Kidney epithelial cell (primary cell): ENCODE results near the gene STAP2. TPM values are rescaled to one million over a fixed set of nuclear protein-coding genes. Genes with fewer than 3 reads are reported as not detected.
"Not testable (repeated sequence)": the region's sequence is repeated elsewhere in the genome, so short reads cannot be mapped to it uniquely, and the experiment has no call there.

Experiments
- DNase-seq: peaks from one replicate; pipeline ENCODE4 v3.0.0-alpha.2; 2010; ENCODE audit warnings: low read depth
- H3K27me3 ChIP-seq: 2 replicates; pipeline ENCODE4 v1.6.0; 2011; ENCODE audit warnings: low read length; ENCODE audit not compliant: control insufficient read depth, insufficient read depth
- H3K36me3 ChIP-seq: 2 replicates; pipeline ENCODE4 v1.5.1; 2011; ENCODE audit warnings: low read length; ENCODE audit not compliant: control insufficient read depth, insufficient read depth
- H3K4me3 ChIP-seq: 2 replicates; pipeline ENCODE4 v1.5.1; 2011; ENCODE audit warnings: low read depth, mild to moderate bottlenecking, control low read depth, low read length
- total RNA-seq: library from RNA; depleted of rRNA; stranded (reverse); fragments of >200 nt; gene quantifications from 2 replicates; pipeline ENCODE4 v1.2.3, GENCODE V29; 2015
- TF ChIP-seq, protein P1 (sequence below): IDR thresholded peaks from 2 replicates; pipeline ENCODE4 v1.5.1; 2011; ENCODE audit warnings: mild to moderate bottlenecking, moderate library complexity, low read length, control low read depth, inconsistent platforms; ENCODE audit not compliant: insufficient read depth, poor library complexity, severe bottlenecking

Gene STAP2
- total RNA-seq, 1 donor from 2014 or later, result 78.5 TPM

DNA sequence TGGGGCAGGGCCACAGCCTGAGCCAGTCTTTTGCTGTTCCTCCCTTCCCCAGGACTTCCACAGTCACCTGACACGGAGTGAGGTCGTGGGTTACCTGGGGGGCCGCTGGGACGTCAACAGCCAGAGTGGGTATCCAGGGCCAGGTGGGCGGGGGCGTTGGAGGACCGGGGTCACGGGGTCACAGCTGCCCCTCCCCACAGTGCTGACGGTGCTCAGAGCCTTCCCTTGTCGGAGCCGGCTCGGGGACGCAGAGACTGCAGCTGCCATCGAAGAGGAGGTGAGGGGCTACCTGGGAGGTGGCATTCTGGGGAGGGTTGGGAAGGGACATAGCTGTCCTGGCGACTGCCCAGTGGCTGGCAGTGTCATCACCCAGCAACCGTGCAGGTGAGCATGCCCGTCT lies 16.3 kb upstream of the STAP2 start:
- TF ChIP-seq, protein P1, sequence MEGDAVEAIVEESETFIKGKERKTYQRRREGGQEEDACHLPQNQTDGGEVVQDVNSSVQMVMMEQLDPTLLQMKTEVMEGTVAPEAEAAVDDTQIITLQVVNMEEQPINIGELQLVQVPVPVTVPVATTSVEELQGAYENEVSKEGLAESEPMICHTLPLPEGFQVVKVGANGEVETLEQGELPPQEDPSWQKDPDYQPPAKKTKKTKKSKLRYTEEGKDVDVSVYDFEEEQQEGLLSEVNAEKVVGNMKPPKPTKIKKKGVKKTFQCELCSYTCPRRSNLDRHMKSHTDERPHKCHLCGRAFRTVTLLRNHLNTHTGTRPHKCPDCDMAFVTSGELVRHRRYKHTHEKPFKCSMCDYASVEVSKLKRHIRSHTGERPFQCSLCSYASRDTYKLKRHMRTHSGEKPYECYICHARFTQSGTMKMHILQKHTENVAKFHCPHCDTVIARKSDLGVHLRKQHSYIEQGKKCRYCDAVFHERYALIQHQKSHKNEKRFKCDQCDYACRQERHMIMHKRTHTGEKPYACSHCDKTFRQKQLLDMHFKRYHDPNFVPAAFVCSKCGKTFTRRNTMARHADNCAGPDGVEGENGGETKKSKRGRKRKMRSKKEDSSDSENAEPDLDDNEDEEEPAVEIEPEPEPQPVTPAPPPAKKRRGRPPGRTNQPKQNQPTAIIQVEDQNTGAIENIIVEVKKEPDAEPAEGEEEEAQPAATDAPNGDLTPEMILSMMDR, result no peak
- no peak for DNase-seq
- Histone ChIP-seq H3K36me3 (no peaks in the 10 kb centered on the region), H3K4me3 (no peak overlapping the region), H3K27me3 (no peaks in the 10 kb centered on the region)

DNA sequence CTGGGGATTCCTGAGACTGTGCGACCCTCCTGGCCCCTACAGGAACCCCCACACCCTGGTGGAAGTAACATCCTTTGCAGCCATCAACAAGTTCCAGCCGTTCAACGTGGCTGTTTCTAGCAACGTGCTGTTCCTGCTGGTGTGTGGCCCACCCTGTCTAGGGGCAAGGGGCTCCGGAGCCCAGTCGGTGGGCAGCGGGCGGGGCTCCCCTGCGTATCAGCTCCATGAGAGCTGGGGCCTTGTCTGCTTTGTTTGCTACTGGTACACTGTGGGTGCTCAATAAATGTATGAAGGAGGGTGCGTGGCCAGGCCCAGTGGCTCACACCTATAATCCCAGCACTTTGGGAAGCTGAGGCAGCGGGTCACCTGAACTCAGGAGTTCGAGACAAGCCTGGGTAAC lies 15.7 kb upstream of the STAP2 start:
- Histone ChIP-seq H3K4me3 (no peak overlapping the region), H3K36me3 (no peaks in the 10 kb centered on the region), H3K27me3 (no peaks in the 10 kb centered on the region)
- no peak for DNase-seq
- TF ChIP-seq, protein P1, result no peak

DNA sequence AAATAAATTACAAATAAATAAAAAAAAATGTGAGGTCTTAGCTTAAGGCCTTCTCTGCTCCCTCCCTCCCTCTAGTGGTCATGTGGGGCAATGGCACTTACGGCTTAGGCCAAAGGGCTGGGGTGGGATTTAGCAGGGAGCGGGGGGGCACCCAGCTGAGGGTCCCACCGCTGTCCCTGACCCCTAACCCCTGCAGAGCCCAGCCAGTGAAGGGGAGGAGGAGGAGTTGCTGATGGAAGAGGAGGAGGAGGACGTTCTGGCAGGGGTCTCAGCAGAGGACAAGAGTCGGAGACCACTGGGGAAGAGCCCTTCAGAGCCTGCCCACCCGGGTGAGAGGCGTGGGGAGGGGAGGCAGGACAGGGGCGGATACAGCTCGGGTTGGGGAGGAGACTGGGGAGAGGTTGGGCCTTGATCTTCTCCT lies 14.1 kb upstream of the STAP2 start:
- DNase-seq, result no peak
- TF ChIP-seq, protein P1, result peak; percentile 84
- Histone ChIP-seq H3K27me3 (no peaks in the 10 kb centered on the region), H3K4me3 (no peak overlapping the region), H3K36me3 (no peaks in the 10 kb centered on the region)

DNA sequence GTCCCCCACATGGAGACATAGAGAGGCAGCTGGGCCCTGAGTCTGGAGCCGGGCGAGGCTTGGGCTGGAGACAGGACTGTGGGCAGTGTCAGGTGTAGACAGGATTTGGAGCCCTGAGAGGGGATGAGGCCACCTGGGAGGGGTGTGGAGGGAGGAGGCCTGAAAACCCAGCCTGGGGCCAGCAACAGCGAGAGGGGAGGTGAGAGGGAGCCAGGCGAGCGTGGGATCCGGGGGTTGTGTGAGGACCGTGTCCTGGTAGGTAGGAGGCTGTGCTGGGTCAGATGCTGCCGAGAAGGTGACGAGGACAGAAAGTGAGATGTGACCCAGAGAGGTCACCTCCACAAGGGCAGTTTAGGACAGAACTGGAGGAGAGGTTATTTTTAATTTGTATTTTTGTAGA lies 12.1 kb upstream of the STAP2 start:
- no peak for DNase-seq
- H3K36me3 ChIP-seq, result no peaks in the 10 kb centered on the region
- H3K4me3 ChIP-seq, result no peak overlapping the region
- TF ChIP-seq, protein P1, result no peak
- no peaks in the 10 kb centered on the region for H3K27me3 ChIP-seq

DNA sequence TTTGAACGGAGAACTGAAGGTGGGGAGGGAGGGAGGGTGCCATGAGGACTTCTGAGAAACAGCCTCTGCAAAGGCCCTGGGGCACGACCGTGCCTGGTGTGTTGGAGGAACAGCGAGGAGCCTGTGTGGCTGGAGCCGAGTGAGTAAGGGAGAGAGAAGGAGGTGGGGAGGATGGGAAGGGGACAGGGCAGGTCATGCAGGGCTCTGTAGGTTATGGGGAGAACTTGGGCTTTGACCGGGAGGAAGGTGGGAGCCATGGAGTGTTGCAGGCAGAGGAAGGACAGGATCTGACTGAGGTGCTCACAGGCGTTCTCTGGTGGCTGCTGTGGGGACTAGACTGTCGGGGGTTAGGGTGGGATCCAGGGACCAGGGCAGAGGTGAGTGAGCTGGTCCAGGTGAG lies 11.5 kb upstream of the STAP2 start:
- TF ChIP-seq, protein P1, result no peak
- no peaks in the 10 kb centered on the region for H3K36me3 ChIP-seq
- H3K4me3 ChIP-seq, result no peak overlapping the region
- no peak for DNase-seq
- H3K27me3 ChIP-seq, result no peaks in the 10 kb centered on the region

DNA sequence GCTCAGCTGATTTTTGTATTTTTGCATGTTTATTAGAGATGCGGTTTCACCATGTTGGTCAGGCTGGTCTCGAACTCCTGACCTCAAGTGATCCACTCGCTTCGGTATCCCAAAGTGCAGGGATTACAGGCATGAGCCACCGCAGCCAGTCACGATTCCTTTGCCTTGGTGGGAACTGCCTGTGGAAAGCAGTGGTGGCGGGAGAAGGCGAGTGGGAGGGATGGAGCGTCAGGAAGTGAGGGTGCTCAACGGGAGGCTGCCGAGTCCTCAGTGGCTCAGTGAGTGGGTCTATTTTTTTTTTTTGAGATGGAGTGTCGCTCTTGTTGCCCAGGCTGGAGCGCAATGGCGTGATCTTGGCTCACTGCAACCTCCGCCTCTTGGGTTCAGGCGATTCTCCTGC lies 10.6 kb upstream of the STAP2 start:
- H3K4me3 ChIP-seq, H3K36me3 ChIP-seq, H3K27me3 ChIP-seq, DNase-seq: not testable (repeated sequence)

DNA sequence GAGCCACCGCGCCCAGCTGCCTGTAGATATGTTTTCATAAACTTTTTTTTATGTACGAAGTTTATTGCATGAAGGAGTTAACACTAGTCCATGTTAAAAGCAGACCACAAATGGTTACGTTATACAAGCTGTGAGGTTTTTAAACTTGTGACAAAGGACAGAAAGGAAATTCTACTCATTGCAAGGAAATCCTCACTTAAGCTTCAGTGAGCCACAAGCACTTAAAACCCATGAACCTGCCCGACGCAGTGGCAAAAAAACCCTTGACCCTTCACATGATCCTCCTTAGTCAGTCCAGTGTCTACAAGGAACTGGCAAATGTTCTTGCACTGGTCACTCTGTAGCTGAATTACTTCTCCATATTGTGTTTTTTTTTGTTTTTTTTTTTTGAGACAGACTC lies 8.9 kb upstream of the STAP2 start:
- no peak for DNase-seq
- TF ChIP-seq, protein P1, result no peak
- Histone ChIP-seq H3K27me3 (no peaks in the 10 kb centered on the region), H3K4me3 (no peak overlapping the region), H3K36me3 (no peaks in the 10 kb centered on the region)
